Measurements from ENCODE around the gene GRIN2D.

Gene GRIN2D

GRCh38 chr19:48393559-48394330 lies at the start of gene GRIN2D:
GRIN2D (plus strand) TSS chr19:48393668; CDS start chr19:48398393, 4,725 bp downstream.
- H3K9me3 ChIP-seq, result no peaks in the 10 kb centered on the region
- in situ Hi-C loops (cut with MboI; ENCODE audit: low sequenced_read_pairs), result no loop called here
- H3K4me3 ChIP-seq, result peak within 1 kb of the TSS; percentile 19
- peaks cover 14% of the 10 kb centered on the region for H3K36me3 ChIP-seq (replicated peaks)
- H3K4me1 ChIP-seq, result peaks cover 14% of the 10 kb centered on the region
- H3K27me3 ChIP-seq (ENCODE audit: low read depth), result peaks cover 16% of the 10 kb centered on the region
- DNase-seq (ENCODE audit: low spot score in 2 of 2), result peak; percentile 38 to 61

- in situ Hi-C loops (cut with MboI; ENCODE audit: low sequenced_read_pairs), result no loop called here
- Histone ChIP-seq H3K4me3 (no peak overlapping the region), H3K9me3 (no peaks in the 10 kb centered on the region), H3K4me1 (no peaks in the 10 kb centered on the region), H3K27me3 (ENCODE audit: low read depth) (no peaks in the 10 kb centered on the region), H3K36me3 (replicated peaks) (no peaks in the 10 kb centered on the region)
- peak in 1 of 2 experiments; percentile 44 for DNase-seq (ENCODE audit: low spot score in 2 of 2)
Observed at GRCh38 chr19:48344892-48345291, 48.6 kb upstream of the GRIN2D start.

- no peaks in the 10 kb centered on the region for H3K9me3 ChIP-seq
- in situ Hi-C loops (cut with MboI; ENCODE audit: low sequenced_read_pairs), result no loop called here
- H3K27me3 ChIP-seq (ENCODE audit: low read depth), result no peaks in the 10 kb centered on the region
- no peaks in the 10 kb centered on the region for H3K4me1 ChIP-seq
- no peak overlapping the region for H3K4me3 ChIP-seq
- H3K36me3 ChIP-seq (replicated peaks), result no peaks in the 10 kb centered on the region
- no peak for DNase-seq (ENCODE audit: low spot score in 2 of 2)
Observed at GRCh38 chr19:48346191-48346590, 47.3 kb upstream of the GRIN2D start.

GRCh38 chr19:48348045-48348444 lies 45.4 kb upstream of the GRIN2D start:
- in situ Hi-C loops (cut with MboI; ENCODE audit: low sequenced_read_pairs), result no loop called here
- no peak for DNase-seq (ENCODE audit: low spot score in 2 of 2)
- no peaks in the 10 kb centered on the region for H3K36me3 ChIP-seq (replicated peaks)
- H3K27me3 ChIP-seq (ENCODE audit: low read depth), result no peaks in the 10 kb centered on the region
- no peaks in the 10 kb centered on the region for H3K9me3 ChIP-seq
- H3K4me3 ChIP-seq, result no peak overlapping the region
- no peaks in the 10 kb centered on the region for H3K4me1 ChIP-seq

- Histone ChIP-seq H3K36me3 (replicated peaks) (no peaks in the 10 kb centered on the region), H3K4me1 (no peaks in the 10 kb centered on the region), H3K27me3 (ENCODE audit: low read depth) (no peaks in the 10 kb centered on the region), H3K9me3 (no peaks in the 10 kb centered on the region), H3K4me3 (no peak overlapping the region)
- in situ Hi-C loops (cut with MboI; ENCODE audit: low sequenced_read_pairs), result no loop called here
- DNase-seq (ENCODE audit: low spot score in 2 of 2), result no peak
Observed at GRCh38 chr19:48348737-48349136, 44.7 kb upstream of the GRIN2D start.

GRCh38 chr19:48350856-48351255 lies 42.6 kb upstream of the GRIN2D start:
- in situ Hi-C loops (cut with MboI; ENCODE audit: low sequenced_read_pairs), result no loop called here
- no peaks in the 10 kb centered on the region for H3K36me3 ChIP-seq (replicated peaks)
- H3K9me3 ChIP-seq, result no peaks in the 10 kb centered on the region
- H3K4me3 ChIP-seq, result no peak overlapping the region
- H3K4me1 ChIP-seq, result no peaks in the 10 kb centered on the region
- H3K27me3 ChIP-seq (ENCODE audit: low read depth), result no peaks in the 10 kb centered on the region
- DNase-seq (ENCODE audit: low spot score in 2 of 2), result no peak

- Histone ChIP-seq H3K4me3 (no peak overlapping the region), H3K36me3 (replicated peaks) (no peaks in the 10 kb centered on the region), H3K9me3 (no peaks in the 10 kb centered on the region), H3K4me1 (no peaks in the 10 kb centered on the region), H3K27me3 (ENCODE audit: low read depth) (no peaks in the 10 kb centered on the region)
- in situ Hi-C loops (cut with MboI; ENCODE audit: low sequenced_read_pairs), result no loop called here
- peak; percentile 47 to 91 for DNase-seq (ENCODE audit: low spot score in 2 of 2)
Observed at GRCh38 chr19:48351341-48351752, 42.1 kb upstream of the GRIN2D start.

- H3K4me3 ChIP-seq, result no peak overlapping the region
- no peaks in the 10 kb centered on the region for H3K4me1 ChIP-seq
- in situ Hi-C loops (cut with MboI; ENCODE audit: low sequenced_read_pairs), result no loop called here
- no peaks in the 10 kb centered on the region for H3K27me3 ChIP-seq (ENCODE audit: low read depth)
- no peaks in the 10 kb centered on the region for H3K36me3 ChIP-seq (replicated peaks)
- no peaks in the 10 kb centered on the region for H3K9me3 ChIP-seq
- no peak for DNase-seq (ENCODE audit: low spot score in 2 of 2)
Observed at GRCh38 chr19:48353677-48354076, 39.8 kb upstream of the GRIN2D start.

GRCh38 chr19:48354332-48354992 lies 39.0 kb upstream of the GRIN2D start:
- Histone ChIP-seq H3K9me3 (no peaks in the 10 kb centered on the region), H3K4me3 (no peak overlapping the region), H3K4me1 (no peaks in the 10 kb centered on the region), H3K27me3 (ENCODE audit: low read depth) (no peaks in the 10 kb centered on the region), H3K36me3 (replicated peaks) (no peaks in the 10 kb centered on the region)
- in situ Hi-C loops (cut with MboI; ENCODE audit: low sequenced_read_pairs), result no loop called here
- DNase-seq (ENCODE audit: low spot score in 2 of 2), result peak in 1 of 2 experiments; percentile 26

- Histone ChIP-seq H3K27me3 (ENCODE audit: low read depth) (no peaks in the 10 kb centered on the region), H3K4me1 (no peaks in the 10 kb centered on the region), H3K9me3 (no peaks in the 10 kb centered on the region), H3K36me3 (replicated peaks) (no peaks in the 10 kb centered on the region), H3K4me3 (no peak overlapping the region)
- in situ Hi-C loops (cut with MboI; ENCODE audit: low sequenced_read_pairs), result no loop called here
- DNase-seq (ENCODE audit: low spot score in 2 of 2), result no peak
Observed at GRCh38 chr19:48355365-48355954, 38.0 kb upstream of the GRIN2D start.

GRCh38 chr19:48359123-48359522 lies 34.3 kb upstream of the GRIN2D start:
- Histone ChIP-seq H3K4me1 (peaks cover 9% of the 10 kb centered on the region), H3K27me3 (ENCODE audit: low read depth) (no peaks in the 10 kb centered on the region), H3K4me3 (no peak overlapping the region), H3K36me3 (replicated peaks) (no peaks in the 10 kb centered on the region; the same call in 1 of the 2 replicates), H3K9me3 (no peaks in the 10 kb centered on the region)
- no peak for DNase-seq (ENCODE audit: low spot score in 2 of 2)
- in situ Hi-C loops (cut with MboI; ENCODE audit: low sequenced_read_pairs), result no loop called here

GRCh38 chr19:48361912-48362311 lies 31.6 kb upstream of the GRIN2D start:
- in situ Hi-C loops (cut with MboI; ENCODE audit: low sequenced_read_pairs), result no loop called here
- no peak for DNase-seq (ENCODE audit: low spot score in 2 of 2)
- H3K36me3 ChIP-seq (replicated peaks), result no peaks in the 10 kb centered on the region; the same call in 1 of the 2 replicates
- H3K4me3 ChIP-seq, result no peak overlapping the region
- H3K27me3 ChIP-seq (ENCODE audit: low read depth), result no peaks in the 10 kb centered on the region
- H3K4me1 ChIP-seq, result peaks cover 14% of the 10 kb centered on the region
- H3K9me3 ChIP-seq, result no peaks in the 10 kb centered on the region

GRCh38 chr19:48362716-48363499 lies 30.6 kb upstream of the GRIN2D start:
- Histone ChIP-seq H3K36me3 (replicated peaks) (no peaks in the 10 kb centered on the region; the same call in 1 of the 2 replicates), H3K9me3 (no peaks in the 10 kb centered on the region), H3K27me3 (ENCODE audit: low read depth) (no peaks in the 10 kb centered on the region), H3K4me3 (peak overlapping the region; percentile 26), H3K4me1 (peaks cover 14% of the 10 kb centered on the region)
- in situ Hi-C loops (cut with MboI; ENCODE audit: low sequenced_read_pairs), result no loop called here
- DNase-seq (ENCODE audit: low spot score in 2 of 2), result peak; percentile 94 to 98
